ENCODE data around the gene ERC2. TPM values are rescaled to one million over a fixed set of nuclear protein-coding genes. Genes with fewer than 3 reads are reported as not detected.
"Not testable (repeated sequence)": the region's sequence is repeated elsewhere in the genome, so short reads cannot be mapped to it uniquely, and the experiment has no call there.

Gene ERC2
- total and polyA plus RNA-seq, 7 donors, result 0.52 to 5.7 (median 1.2) TPM; not detected in 2

GRCh38 chr3:56275120-56275519, 193.1 kb downstream of the ERC2 start:
- 83 to 85% methylated on average over 2 of the region's 2 CpGs for WGBS, 2 donors
- TF ChIP-seq POLR2AphosphoS5 (IDR thresholded peaks at IDR 0.05), result no peak
- TF ChIP-seq EP300 (IDR thresholded peaks at IDR 0.05), result no peak
- TF ChIP-seq POLR2A (IDR thresholded peaks at IDR 0.05), result no peak
- TF ChIP-seq, protein P1, sequence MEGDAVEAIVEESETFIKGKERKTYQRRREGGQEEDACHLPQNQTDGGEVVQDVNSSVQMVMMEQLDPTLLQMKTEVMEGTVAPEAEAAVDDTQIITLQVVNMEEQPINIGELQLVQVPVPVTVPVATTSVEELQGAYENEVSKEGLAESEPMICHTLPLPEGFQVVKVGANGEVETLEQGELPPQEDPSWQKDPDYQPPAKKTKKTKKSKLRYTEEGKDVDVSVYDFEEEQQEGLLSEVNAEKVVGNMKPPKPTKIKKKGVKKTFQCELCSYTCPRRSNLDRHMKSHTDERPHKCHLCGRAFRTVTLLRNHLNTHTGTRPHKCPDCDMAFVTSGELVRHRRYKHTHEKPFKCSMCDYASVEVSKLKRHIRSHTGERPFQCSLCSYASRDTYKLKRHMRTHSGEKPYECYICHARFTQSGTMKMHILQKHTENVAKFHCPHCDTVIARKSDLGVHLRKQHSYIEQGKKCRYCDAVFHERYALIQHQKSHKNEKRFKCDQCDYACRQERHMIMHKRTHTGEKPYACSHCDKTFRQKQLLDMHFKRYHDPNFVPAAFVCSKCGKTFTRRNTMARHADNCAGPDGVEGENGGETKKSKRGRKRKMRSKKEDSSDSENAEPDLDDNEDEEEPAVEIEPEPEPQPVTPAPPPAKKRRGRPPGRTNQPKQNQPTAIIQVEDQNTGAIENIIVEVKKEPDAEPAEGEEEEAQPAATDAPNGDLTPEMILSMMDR (IDR thresholded peaks at IDR 0.05), result no peak
- H3K36me3 ChIP-seq, result no peaks in the 10 kb centered on the region
- H3K9me3 ChIP-seq, result peaks cover 0 to 3% (median 0%) of the 10 kb centered on the region in 4 donors
- H3K4me3 ChIP-seq, result no peak overlapping the region
- intact Hi-C loops (cut with DNase I), result no loop called here
- DNase-seq, result no peak
- no peak overlapping the region for H3K27ac ChIP-seq
- H3K4me1 ChIP-seq, result no peaks in the 10 kb centered on the region
- no peaks in the 10 kb centered on the region for H3K27me3 ChIP-seq

- H3K27ac ChIP-seq, result no peak overlapping the region
Observed at GRCh38 chr3:56269755-56270535, 198.3 kb downstream of the ERC2 start.

GRCh38 chr3:56268616-56269383, 199.5 kb downstream of the ERC2 start:
- no peaks in the 10 kb centered on the region for H3K4me1 ChIP-seq
- DNase-seq, result no peak
- intact Hi-C loops (cut with DNase I), result no loop called here
- H3K27ac ChIP-seq, result no peak overlapping the region
- no peaks in the 10 kb centered on the region for H3K36me3 ChIP-seq
- no peak overlapping the region for H3K4me3 ChIP-seq
- H3K27me3 ChIP-seq, result no peaks in the 10 kb centered on the region
- no peaks in the 10 kb centered on the region for H3K9me3 ChIP-seq
- TF ChIP-seq POLR2AphosphoS5 (IDR thresholded peaks at IDR 0.05), result no peak
- no peak for TF ChIP-seq EP300 (IDR thresholded peaks at IDR 0.05)
- TF ChIP-seq, protein P1 (IDR thresholded peaks at IDR 0.05), result no peak
- no peak for TF ChIP-seq POLR2A (IDR thresholded peaks at IDR 0.05)
- WGBS, 2 donors, result 89 to 90% methylated on average over 4 of the region's 4 CpGs

More at GRCh38 chr3:56269755-56270535, 198.3 kb downstream of the ERC2 start:
- H3K9me3 ChIP-seq, result no peaks in the 10 kb centered on the region
- TF ChIP-seq POLR2A (IDR thresholded peaks at IDR 0.05) (no peak), EP300 (IDR thresholded peaks at IDR 0.05) (no peak), POLR2AphosphoS5 (IDR thresholded peaks at IDR 0.05) (no peak)
- TF ChIP-seq, protein P1 (IDR thresholded peaks at IDR 0.05), result no peak
- H3K4me3 ChIP-seq, result no peak overlapping the region
- H3K27me3 ChIP-seq, result no peaks in the 10 kb centered on the region
- no peaks in the 10 kb centered on the region for H3K36me3 ChIP-seq
- 71% methylated on average over 4 of the region's 4 CpGs for WGBS, 2 donors
- DNase-seq, result no peak
- intact Hi-C loops (cut with DNase I), result no loop called here
- no peaks in the 10 kb centered on the region for H3K4me1 ChIP-seq

DNA sequence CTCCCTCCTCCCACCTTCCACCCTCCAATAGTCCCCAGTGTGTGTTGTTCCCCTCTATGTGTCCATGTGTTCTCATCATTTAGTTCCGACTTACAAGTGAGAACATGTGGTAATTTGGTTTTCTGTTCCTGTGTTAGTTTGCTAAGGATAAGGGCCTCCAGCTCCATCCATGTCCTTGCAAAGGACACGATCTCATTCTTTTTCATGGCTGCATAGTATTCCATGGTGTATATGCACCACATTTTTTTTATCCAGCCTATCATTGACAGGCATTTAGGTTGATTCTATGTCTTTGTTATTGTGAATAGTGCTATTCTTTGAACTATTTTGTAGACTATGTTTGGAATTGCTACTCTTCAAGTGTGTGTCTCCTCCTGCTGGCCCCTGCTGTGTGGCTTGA, 206.4 kb downstream of the ERC2 start:
- H3K36me3 ChIP-seq; H3K4me3 ChIP-seq; DNase-seq; H3K27ac ChIP-seq; H3K27me3 ChIP-seq; H3K4me1 ChIP-seq; H3K9me3 ChIP-seq; intact Hi-C loops (cut with DNase I): not testable (repeated sequence)
- 45 to 76% methylated on average over 2 of the region's 2 CpGs for WGBS, 2 donors

DNA sequence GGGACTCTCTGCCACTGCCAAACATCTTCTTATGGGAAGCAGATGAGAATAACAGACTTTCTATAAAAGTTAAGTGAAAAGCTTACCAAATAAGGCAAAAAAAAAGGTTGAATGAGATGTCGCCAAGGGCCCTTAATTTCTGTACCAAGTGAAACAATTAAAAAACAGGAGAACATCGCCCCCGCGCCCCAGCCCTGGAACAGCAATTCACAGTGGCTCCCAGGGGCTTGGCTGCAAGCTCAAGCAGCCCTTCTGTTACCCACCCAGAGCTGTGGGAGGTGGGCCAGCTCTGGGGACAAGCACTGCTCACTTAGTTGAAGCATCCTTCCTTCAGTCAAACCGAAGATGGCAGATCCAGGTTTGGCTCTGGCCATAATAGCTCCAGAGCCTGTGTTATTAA, 208.0 kb downstream of the ERC2 start:
- TF ChIP-seq EP300 (IDR thresholded peaks at IDR 0.05) (no peak), POLR2AphosphoS5 (IDR thresholded peaks at IDR 0.05) (no peak), POLR2A (IDR thresholded peaks at IDR 0.05) (no peak)
- TF ChIP-seq, protein P1 (IDR thresholded peaks at IDR 0.05), result no peak
- no peaks in the 10 kb centered on the region for H3K27me3 ChIP-seq

More for the DNA sequence above, 208.0 kb downstream of the ERC2 start:
- Histone ChIP-seq H3K9me3 (no peaks in the 10 kb centered on the region), H3K4me1 (no peaks in the 10 kb centered on the region), H3K27ac (no peak overlapping the region), H3K4me3 (no peak overlapping the region), H3K36me3 (no peaks in the 10 kb centered on the region)
- DNase-seq, result no peak
- intact Hi-C loops (cut with DNase I), result no loop called here
- 94 to 96% methylated on average over 5 of the region's 5 CpGs for WGBS, 2 donors
